GM12878 (cell line): Measurements from ENCODE around the gene SPATA2. TPM values are rescaled to one million over a fixed set of nuclear protein-coding genes. Genes with fewer than 3 reads are reported as not detected.

Source experiments
- ATAC-seq: fragments of 200-7000 bp; cut with Tn5 transposase; 3 replicates; pipeline ENCODE4 v1.9.1; 2020; ENCODE audit warnings: mild to moderate bottlenecking, moderate library complexity
- BruUV-seq: library from RNA; stranded (reverse); fragments of 400-500 nt; replicated peaks from 2 replicates; lab custom pipeline; 2021; lab: Mats Ljungman, UMichigan
- CTCF ChIA-PET: fragments of 300-600 bp; sonication (Branson Sonifier 250); formaldehyde crosslinking; extraction: SDS; loops from one replicate; lab custom pipeline; 2021; ENCODE audit warnings: inconsistent platforms; lab: Yijun Ruan, JAX
- POLR2A ChIA-PET: fragments of 350-600 bp; formaldehyde crosslinking; extraction: SDS; loops from one replicate; lab custom pipeline; 2021; ENCODE audit warnings: inconsistent platforms; lab: Charles Lee
- RAD21 ChIA-PET: fragments of 300-600 bp; sonication (Branson Sonifier 250); formaldehyde crosslinking; loops from one replicate; lab custom pipeline; 2023; ENCODE audit warnings: antibody characterized with exemption; ENCODE audit not compliant: unreplicated experiment; lab: Charles Lee
- SMC1A ChIA-PET: fragments of 300-600 bp; sonication (Branson Sonifier 250); formaldehyde crosslinking; loops from one replicate; lab custom pipeline; 2023; ENCODE audit not compliant: unreplicated experiment, uncharacterized antibody; lab: Charles Lee
- DNase-seq: peaks from one replicate; pipeline ENCODE4 v3.0.0-alpha.2; 2011; ENCODE audit warnings: low read depth, low spot score
- FAIRE-seq: peaks from 3 replicates; lab custom pipeline; 2011; peaks lifted over from hg19 to GRCh38; lab: Jason Lieb, UNC
- H2AFZ ChIP-seq: 2 replicates; pipeline ENCODE4 v1.6.0; 2011; ENCODE audit warnings: low read depth, low read length, control low read depth; ENCODE audit not compliant: control insufficient read depth
- H3K27ac ChIP-seq: 2 replicates; pipeline ENCODE4 v1.5.1; 2011; ENCODE audit warnings: control low read depth; ENCODE audit not compliant: control insufficient read depth, insufficient read depth
- H3K27me3 ChIP-seq, 2 experiments: replicated peaks in 1 of 2; 2 replicates each; pipeline versions ENCODE4 v1.6.0 to v1.6.1; 2011; ENCODE audit warnings: low read length in 1 of 2; ENCODE audit not compliant: control insufficient read depth in 2 of 2, insufficient read depth in 2 of 2
- H3K36me3 ChIP-seq, 2 experiments: 2 replicates each; pipeline ENCODE4 v1.5.1; 2011; ENCODE audit warnings: low read length in 1 of 2; ENCODE audit not compliant: control insufficient read depth in 2 of 2, insufficient read depth in 2 of 2
- H3K4me1 ChIP-seq: 2 replicates; pipeline ENCODE4 v1.6.1; 2011; ENCODE audit warnings: mild to moderate bottlenecking, low read length, moderate library complexity, mixed read lengths; ENCODE audit not compliant: control insufficient read depth, insufficient read depth
- H3K4me2 ChIP-seq: 2 replicates; pipeline ENCODE4 v1.6.0; 2011; ENCODE audit warnings: control low read depth; ENCODE audit not compliant: control insufficient read depth, insufficient read depth
- H3K4me3 ChIP-seq: fragments of 200-600 bp; sonication (generic); 2 replicates; pipeline ENCODE4 v1.5.1; 2016
- H3K79me2 ChIP-seq: 2 replicates; pipeline ENCODE4 v1.6.0; 2011; ENCODE audit warnings: low read length; ENCODE audit not compliant: control insufficient read depth, insufficient read depth
- H3K9ac ChIP-seq: 2 replicates; pipeline ENCODE4 v1.8.0; 2011; ENCODE audit warnings: low read length, control low read depth, mixed read lengths; ENCODE audit not compliant: control insufficient read depth, insufficient read depth
- H3K9me3 ChIP-seq: replicated peaks from 3 replicates; pipeline ENCODE4 v1.5.1; 2011; ENCODE audit warnings: mild to moderate bottlenecking, low read length; ENCODE audit not compliant: control insufficient read depth, insufficient read depth
- H4K20me1 ChIP-seq: 2 replicates; pipeline ENCODE4 v1.6.0; 2011; ENCODE audit not compliant: control insufficient read depth, insufficient read depth
- CBX5 ChIP-seq: sonication (generic); IDR thresholded peaks from 2 replicates; pipeline ENCODE4 v1.6.1; 2016; ENCODE audit warnings: low read depth, moderate library complexity, mild to moderate bottlenecking, inconsistent platforms
- CHD2 ChIP-seq: IDR thresholded peaks from 2 replicates; pipeline ENCODE4 v1.6.1; 2011; ENCODE audit warnings: low read depth, low read length, improper control_type of control experiment, borderline replicate concordance
- FOXK2 ChIP-seq: fragments of 450-650 bp; IDR thresholded peaks from 2 replicates; pipeline ENCODE4 v1.6.1; 2017; ENCODE audit warnings: mild to moderate bottlenecking, moderate library complexity
- GATAD2B ChIP-seq: fragments of 450-650 bp; conservative IDR thresholded peaks from 2 replicates; pipeline ENCODE4 v1.6.1; 2017; ENCODE audit warnings: low read depth, mild to moderate bottlenecking, moderate library complexity
- MLLT1 ChIP-seq: fragments of 450-650 bp; IDR thresholded peaks from 2 replicates; pipeline ENCODE4 v1.6.1; 2016; ENCODE audit warnings: mild to moderate bottlenecking
- STAT3 ChIP-seq: IDR thresholded peaks from 2 replicates; pipeline ENCODE4 v1.6.1; 2011; ENCODE audit warnings: low read depth, low read length, improper control_type of control experiment
- WRNIP1 ChIP-seq: IDR thresholded peaks from 2 replicates; pipeline ENCODE4 v1.6.1; 2011; ENCODE audit warnings: low read depth, low read length, improper control_type of control experiment, borderline replicate concordance
- WGBS: methylation state at CpG from one replicate; pipeline ENCODE4 v1.1.6; 2016; ENCODE audit warnings: low lambda C conversion rate; ENCODE audit not compliant: insufficient replicate concordance, insufficient coverage; ENCODE audit errors: missing lambda C conversion rate; 5-methylcytosine and 5-hydroxymethylcytosine counted together
- in situ Hi-C: fragments of 300-500 bp; cut with MboI; formaldehyde crosslinking; loops from 9 replicates; pipeline ENCODE4 v1.14.3; 2018; ENCODE audit warnings: mixed read lengths
- intact Hi-C: fragments of 100-400 bp; cut with micrococcal nuclease; formaldehyde crosslinking; loops from one replicate; pipeline ENCODE4 v1.14.2; 2022; ENCODE audit not compliant: unreplicated experiment
- polyA plus RNA-seq, 11 experiments: library from polyadenylated mRNA; depleted of rRNA in 4 of 11; unstranded in 6 of 11; stranded (reverse) in 5 of 11; fragments of >200 nt; fragmentation: Nextera tagmentation in 4 of 11; fragmentation: Illumina TruSeq in 1 of 11; extraction: Ambion mirVana in 4 of 11; extraction: Trizol in 1 of 11; gene quantifications; 1 replicate in 1 of 11; 2 replicates in 10 of 11; pipeline versions ENCODE4 v1.2.1 to v1.2.3, GENCODE V29; 2011 to 2016; ENCODE audit warnings: inconsistent platforms in 2 of 11, missing spikeins in 2 of 11, low read depth in 1 of 11
- total RNA-seq, 4 experiments: library from RNA; depleted of rRNA in 3 of 4; stranded (reverse); fragments of >200 nt in 3 of 4; fragmentation: Illumina TruSeq in 1 of 4; extraction: Trizol in 1 of 4; gene quantifications; 2 replicates each; pipeline versions ENCODE4 v1.2.1 to v1.2.3, GENCODE V29; 2013 to 2021
- TF ChIP-seq, protein P1 (sequence below): fragments of 450-650 bp; formaldehyde crosslinking; IDR thresholded peaks from 2 replicates; pipeline ENCODE4 v1.5.0; 2022; ENCODE audit warnings: mild to moderate bottlenecking, missing genetic modification characterization

Gene SPATA2
- total and polyA plus RNA-seq, 10 of the 15 experiments (the other 5 are each of a cell fraction or from before 2014, with no cell fraction given), result 0.93 to 11.7 (median 5.6) TPM

DNA sequence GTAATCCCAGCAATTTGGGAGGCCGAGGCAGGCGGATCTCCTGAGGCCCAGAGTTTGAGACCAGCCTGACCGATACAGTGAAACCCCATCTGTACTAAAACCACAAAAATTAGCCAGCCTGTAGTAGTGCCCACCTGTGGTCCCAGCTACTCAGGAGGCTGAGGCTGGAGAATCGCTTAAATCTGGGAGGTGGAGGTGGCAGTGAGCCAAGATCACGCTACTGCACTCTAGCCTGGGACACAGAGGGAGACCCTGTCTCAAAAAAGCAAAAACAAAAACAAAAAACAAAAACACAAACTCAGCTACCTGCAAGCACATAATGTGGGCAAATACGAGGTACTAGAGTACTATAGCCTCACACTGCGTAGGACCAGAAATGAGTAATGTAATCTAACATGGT is 3.7 kb upstream of the SPATA2 start:
- H3K27ac ChIP-seq, result no peak overlapping the region
- no peak overlapping the region for H3K9ac ChIP-seq
- no peaks in the 10 kb centered on the region for H4K20me1 ChIP-seq
- TF ChIP-seq WRNIP1 (no peak), CBX5 (no peak), FOXK2 (no peak), CHD2 (no peak), STAT3 (no peak), GATAD2B (no peak), MLLT1 (no peak)
- TF ChIP-seq, protein P1, sequence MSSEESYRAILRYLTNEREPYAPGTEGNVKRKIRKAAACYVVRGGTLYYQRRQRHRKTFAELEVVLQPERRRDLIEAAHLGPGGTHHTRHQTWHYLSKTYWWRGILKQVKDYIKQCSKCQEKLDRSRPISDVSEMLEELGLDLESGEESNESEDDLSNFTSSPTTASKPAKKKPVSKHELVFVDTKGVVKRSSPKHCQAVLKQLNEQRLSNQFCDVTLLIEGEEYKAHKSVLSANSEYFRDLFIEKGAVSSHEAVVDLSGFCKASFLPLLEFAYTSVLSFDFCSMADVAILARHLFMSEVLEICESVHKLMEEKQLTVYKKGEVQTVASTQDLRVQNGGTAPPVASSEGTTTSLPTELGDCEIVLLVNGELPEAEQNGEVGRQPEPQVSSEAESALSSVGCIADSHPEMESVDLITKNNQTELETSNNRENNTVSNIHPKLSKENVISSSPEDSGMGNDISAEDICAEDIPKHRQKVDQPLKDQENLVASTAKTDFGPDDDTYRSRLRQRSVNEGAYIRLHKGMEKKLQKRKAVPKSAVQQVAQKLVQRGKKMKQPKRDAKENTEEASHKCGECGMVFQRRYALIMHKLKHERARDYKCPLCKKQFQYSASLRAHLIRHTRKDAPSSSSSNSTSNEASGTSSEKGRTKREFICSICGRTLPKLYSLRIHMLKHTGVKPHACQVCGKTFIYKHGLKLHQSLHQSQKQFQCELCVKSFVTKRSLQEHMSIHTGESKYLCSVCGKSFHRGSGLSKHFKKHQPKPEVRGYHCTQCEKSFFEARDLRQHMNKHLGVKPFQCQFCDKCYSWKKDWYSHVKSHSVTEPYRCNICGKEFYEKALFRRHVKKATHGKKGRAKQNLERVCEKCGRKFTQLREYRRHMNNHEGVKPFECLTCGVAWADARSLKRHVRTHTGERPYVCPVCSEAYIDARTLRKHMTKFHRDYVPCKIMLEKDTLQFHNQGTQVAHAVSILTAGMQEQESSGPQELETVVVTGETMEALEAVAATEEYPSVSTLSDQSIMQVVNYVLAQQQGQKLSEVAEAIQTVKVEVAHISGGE (CRISPR knock-in tag), result no peak
- TF ChIP-seq, all 136 proteins: peak for 0
- 72% methylated on average over 7 of the region's 7 CpGs for WGBS
- H3K36me3 ChIP-seq, result no peaks in the 10 kb centered on the region
- ChIA-PET SMC1A (no interaction called here), CTCF (no interaction called here), RAD21 (no interaction called here), POLR2A (no interaction called here)
- in situ Hi-C loops (no loop called here), intact Hi-C loops (no loop called here)
- no peak for ATAC-seq
- no peak overlapping the region for H3K4me3 ChIP-seq
- H3K9me3 ChIP-seq, result no peaks in the 10 kb centered on the region
- H3K27me3 ChIP-seq, result no peaks in the 10 kb centered on the region
- H2AFZ ChIP-seq, result no peak overlapping the region
- peaks cover 7% of the 10 kb centered on the region for H3K4me1 ChIP-seq
- no peak for DNase-seq
- peaks cover 15% of the 10 kb centered on the region for H3K79me2 ChIP-seq
- no TSS peak for BruUV-seq
- H3K4me2 ChIP-seq, result no peak overlapping the region
- FAIRE-seq, result no peak
